ELF-1 (cell line): Measurements from ENCODE around the gene DOK5.

Source experiments
- DNase-seq: peaks from one replicate; pipeline ENCODE4 v3.0.0-alpha.2; 2016; ENCODE audit warnings: low read depth, low spot score

DOK5 gene

GRCh38 chr20:54470697-54471096 is 4.7 kb upstream of the DOK5 start:
- DNase-seq = no peak

- DNase-seq = no peak
Measured at GRCh38 chr20:54472607-54473006, 2.8 kb upstream of the DOK5 start.

- DNase-seq = no peak
Measured at GRCh38 chr20:54473340-54473739, 2.1 kb upstream of the DOK5 start.

DNA sequence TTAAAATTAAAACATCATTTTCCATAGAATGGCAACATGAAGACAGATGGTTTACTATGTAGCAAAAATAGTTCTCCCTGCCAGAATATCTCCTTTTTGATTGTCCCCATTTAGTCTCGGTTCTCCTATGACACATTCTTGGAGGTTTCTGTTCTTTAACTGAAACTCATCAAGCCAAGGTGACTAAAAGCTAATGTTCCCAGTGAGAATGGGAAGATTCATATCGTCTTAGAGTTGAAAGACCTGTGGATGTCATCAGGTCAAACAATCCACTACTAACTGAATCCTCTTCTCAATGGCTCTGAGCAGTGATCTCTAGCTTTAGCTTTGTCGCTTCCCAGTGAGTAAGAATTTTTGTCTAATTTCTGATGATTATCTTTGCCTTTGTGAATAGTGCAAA is 1.3 kb upstream of the DOK5 start:
- DNase-seq = no peak

GRCh38 chr20:54474866-54475265 is 527 bp upstream of the DOK5 start:
- DNase-seq = no peak

DNA sequence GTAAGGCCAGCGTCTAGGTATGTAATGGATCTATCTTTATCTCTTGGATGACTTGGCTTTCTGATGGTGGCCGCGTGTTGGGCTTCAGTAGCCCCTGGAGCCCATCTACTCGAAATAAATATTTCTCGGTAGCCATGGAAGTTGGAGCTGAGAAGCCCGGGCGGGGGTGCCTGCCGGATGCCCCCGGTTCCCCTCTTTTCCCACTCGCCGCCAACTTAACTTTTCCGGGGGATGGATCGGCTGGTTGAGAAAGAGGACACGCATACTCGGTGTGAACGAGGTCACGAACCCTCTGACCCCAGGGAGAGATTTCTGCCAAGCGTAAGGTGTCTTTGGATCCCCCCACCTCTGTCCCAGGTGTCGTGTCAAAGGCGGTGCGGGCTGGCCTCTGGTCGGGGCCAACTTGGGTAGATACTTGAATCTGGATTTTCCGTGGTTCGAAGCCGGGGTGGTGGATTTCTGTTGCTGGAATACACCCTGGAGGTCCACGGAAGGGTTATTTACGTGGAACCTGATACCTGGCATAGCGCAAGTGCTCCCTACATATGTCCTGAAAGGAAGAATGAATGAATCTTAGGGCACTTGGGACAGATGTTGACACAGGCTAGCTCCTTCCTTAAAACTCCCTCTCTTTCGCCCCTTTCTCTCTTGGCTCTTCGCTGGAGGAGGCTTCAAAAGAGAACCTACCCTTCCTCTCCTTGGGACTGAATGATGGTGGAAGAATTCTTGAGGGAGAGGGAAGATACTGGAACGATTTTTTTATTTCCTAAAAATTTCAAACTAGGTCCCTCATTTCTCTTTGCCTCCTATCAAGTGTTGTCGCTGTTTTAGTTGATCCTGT is 996 bp downstream of the DOK5 start:
- DNase-seq = peak; percentile 40

DNA sequence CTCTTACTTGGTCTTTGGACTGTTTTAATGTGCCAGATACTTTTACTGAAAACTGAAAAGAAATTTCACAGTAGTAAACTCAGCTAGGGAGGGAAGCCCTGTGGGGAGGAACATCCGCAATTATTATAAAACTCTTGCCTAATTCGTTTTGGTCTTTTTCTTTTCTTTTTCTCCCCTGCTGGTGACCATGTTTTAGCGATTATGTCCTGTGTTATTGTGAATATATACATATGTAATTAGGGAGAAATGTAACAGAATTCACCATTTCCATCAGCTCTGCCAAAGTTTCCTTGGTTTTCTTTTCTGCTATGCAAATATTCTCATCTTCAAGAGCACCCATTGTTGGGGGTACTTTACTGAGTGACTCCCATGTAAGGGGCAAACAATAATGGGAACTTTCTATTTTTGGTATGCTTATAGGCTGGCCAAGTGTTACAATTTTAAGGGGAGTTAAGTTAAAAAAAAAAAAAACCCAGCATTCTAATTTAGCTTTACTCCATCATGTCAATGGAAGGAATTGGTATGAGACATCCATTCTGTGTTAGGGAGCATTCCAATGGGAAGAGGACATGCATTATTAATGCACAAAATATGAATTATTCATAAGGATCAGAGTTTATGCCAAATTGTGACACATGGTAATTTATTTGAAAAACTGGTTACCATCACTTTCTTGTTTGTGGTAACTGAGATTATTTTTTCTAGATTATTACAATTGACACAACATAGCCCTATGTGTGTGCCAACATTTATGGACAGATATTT is 2.0 kb downstream of the DOK5 start:
- DNase-seq = no peak

DNA sequence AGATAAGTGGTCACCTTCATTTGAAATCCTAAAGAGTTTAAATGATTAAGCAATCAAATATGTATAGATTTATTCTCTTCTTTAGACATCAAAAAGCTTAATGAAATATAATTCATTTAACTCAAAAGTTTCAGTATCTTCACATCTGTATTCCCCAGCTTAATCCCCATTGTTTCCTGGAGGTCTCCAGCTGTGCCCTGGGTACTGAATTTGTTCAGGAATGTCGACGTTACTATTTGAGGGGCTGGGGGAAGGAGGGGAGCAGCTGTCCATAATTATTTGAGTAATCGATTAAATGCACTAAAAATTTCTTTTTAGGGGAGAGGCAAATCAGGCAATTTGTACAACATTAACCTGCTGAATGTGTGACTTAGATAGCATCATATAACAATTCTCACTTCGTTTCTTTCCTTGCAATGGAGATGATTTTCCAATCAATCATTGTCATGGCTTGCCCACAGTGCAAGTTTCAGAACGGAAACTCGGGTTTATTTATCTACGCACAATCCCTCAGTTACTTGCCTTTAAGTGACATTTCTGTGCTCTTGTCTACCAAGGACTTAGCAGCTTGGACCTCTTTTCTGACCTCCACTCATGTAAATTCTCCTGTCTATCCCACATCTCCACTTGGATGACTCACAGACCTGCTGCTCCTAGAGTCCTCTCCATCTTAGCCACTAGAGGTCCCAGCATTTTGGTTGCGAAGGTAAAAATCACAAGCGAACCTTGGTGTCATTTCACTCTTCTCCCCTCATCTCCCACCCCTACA is 3.9 kb downstream of the DOK5 start:
- peak; percentile 22 for DNase-seq

DNA sequence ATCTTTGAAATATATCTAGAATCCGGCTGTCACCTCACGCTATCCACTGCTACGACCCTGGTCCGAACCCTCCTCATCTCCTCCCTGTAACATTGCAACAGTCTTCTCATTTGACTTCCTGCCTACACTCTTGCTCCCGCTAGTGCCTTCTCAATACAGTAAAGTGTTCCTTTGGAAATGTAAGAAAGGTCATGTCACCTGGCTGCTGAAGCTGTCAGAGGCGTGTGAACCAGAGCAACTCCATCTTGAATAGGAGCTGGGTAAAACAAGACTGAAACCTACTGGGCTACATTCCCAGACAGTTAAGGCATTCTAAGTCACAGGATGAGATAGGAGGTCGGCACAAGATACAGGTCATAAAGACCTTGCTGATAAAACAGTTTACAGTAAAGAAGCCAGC is 4.5 kb downstream of the DOK5 start:
- DNase-seq = peak; percentile 7

GRCh38 chr20:54481442-54481841 is 6.0 kb downstream of the DOK5 start:
- DNase-seq = no peak

DNA sequence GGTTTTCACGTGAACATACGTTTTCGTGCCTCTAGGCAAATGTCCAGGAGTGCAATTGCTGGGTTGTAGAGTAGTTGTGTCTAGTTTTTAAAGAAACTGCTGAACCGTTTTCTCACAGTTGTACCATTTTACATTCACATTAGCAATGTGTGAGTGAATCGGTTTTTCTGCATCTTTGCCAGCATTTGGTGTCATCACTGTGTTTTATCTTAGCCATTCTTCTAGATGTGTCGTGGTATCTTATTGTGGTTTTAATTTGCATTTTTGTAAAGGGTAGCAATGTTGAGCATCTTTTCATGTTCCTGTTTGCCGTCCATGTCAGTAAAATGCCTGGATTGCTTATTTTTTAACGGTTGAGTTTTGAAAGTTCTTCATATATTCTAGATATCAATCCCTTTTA is 10.2 kb downstream of the DOK5 start:
- DNase-seq = no peak

GRCh38 chr20:54486585-54486984 is 11.2 kb downstream of the DOK5 start:
- DNase-seq = no peak

DNA sequence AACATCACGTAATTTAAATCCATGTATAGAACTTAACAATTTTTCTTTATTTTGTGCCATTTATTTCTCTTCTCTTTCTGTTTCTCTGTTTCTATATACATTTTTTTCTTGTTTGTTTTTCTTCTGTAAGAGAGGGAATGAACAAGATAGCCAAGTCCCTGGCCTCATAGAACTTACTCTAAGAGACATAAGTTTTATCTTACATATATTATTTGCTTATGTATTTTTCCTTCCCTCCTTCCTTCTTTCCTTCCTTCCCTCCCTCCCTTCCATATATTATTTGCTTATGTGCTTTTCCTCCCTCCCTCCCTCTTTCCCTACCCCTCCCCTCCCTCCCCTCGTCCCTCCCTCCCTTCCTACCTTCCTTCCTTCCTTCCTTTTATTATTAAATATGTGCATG is 13.0 kb downstream of the DOK5 start:
- DNase-seq = no peak

- no peak for DNase-seq
Measured at GRCh38 chr20:54491506-54491905, 16.1 kb downstream of the DOK5 start.

DNA sequence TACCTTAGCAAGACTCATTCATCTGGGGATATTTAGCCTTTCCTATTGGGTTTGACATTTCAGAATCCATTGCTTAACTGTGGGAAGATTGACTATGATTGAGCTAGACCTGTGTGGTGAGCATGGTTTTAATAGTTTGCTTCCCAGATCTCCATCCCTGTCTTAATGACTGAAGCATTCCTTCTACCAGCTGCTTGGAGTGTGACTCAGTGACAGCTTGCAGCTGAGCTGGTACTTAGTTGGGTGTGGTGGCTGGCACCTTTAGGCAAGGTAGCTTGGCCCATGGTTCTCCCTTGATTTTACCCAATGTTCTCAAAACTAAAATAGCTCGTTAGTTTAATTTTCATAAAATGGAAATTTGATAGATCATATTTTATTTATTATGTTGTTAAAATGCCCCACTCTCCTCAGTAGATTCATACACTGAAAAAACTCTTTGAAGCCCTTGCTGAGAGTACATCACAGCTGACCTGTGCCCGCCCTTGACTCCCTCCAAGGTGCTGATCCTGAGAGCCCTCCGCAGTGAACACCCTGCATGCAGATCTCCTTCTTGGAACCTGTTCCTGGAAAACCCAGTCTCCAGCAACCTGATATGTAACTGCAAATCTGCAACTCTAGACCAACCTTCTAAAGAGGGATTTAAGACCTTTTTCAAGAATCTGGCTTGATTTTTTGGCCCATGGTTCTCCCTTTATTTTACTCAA is 19.1 kb downstream of the DOK5 start:
- DNase-seq = no peak

- DNase-seq = no peak
Measured at GRCh38 chr20:54497931-54498718, 22.7 kb downstream of the DOK5 start.

DNA sequence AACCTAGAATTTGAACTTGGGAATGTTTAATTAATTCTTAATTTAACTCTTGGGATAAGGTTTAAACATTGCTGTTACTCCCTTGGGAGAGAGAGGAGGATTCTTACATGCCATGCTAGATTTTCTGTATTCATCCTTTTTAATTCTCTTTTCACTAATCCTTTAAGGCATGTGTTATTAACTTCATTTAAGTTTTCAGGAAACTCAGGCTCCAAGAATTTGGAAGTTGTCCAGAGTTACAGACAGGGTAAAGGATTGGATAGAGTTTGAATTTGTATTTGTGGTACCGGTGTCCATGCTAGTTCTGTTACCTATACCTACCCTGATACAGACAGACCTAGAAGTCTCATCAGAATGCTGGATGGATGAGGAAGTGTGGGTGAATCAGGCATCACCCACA is 23.7 kb downstream of the DOK5 start:
- DNase-seq = no peak

- no peak for DNase-seq
Measured at GRCh38 chr20:54502179-54502578, 26.8 kb downstream of the DOK5 start.

GRCh38 chr20:54506643-54507042 is 31.2 kb downstream of the DOK5 start:
- DNase-seq = no peak

DNA sequence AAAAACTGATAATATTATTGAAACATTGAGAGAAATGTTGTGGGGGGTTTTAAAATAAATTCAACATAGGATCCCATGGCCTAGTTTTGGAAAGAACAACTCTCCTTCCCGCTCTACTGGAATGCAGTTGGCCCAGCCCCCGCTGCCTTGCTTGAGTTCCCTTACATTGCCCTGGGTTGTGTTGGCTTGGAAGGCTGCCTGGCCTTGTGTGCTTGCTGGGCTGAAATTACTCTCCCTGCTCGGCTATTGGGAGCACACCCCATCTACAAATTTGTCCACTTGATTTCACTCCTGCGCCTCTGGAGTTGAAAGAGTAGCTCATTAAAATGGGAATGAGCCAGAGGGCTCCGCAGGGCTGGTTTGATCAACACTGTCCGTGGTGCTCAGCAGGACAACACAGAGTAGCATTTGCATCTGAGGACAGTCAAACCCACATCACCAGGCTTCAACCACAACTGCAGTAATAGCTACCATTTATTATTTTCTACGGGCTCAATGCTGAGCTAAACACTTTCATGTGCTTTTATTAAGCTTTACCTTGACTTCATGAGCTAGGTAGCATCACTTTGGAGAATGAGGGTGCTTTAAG is 35.2 kb downstream of the DOK5 start:
- peak; percentile 79 for DNase-seq

- no peak for DNase-seq
Measured at GRCh38 chr20:54512694-54513093, 37.3 kb downstream of the DOK5 start.
